Stimulated activated CD8-positive, alpha-beta memory T cell treated with anti-CD3 and anti-CD28 coated beads, Interleukin-12 subunit alpha, Interleukin-12 subunit beta, amount 100 ng/mL, for 24 hours (primary cell): ENCODE results near the gene SMC2.

Source experiments
- DNase-seq: peaks from one replicate; pipeline ENCODE4 v3.0.0-alpha.2; 2020; ENCODE audit errors: extremely low read depth

SMC2 gene

DNA sequence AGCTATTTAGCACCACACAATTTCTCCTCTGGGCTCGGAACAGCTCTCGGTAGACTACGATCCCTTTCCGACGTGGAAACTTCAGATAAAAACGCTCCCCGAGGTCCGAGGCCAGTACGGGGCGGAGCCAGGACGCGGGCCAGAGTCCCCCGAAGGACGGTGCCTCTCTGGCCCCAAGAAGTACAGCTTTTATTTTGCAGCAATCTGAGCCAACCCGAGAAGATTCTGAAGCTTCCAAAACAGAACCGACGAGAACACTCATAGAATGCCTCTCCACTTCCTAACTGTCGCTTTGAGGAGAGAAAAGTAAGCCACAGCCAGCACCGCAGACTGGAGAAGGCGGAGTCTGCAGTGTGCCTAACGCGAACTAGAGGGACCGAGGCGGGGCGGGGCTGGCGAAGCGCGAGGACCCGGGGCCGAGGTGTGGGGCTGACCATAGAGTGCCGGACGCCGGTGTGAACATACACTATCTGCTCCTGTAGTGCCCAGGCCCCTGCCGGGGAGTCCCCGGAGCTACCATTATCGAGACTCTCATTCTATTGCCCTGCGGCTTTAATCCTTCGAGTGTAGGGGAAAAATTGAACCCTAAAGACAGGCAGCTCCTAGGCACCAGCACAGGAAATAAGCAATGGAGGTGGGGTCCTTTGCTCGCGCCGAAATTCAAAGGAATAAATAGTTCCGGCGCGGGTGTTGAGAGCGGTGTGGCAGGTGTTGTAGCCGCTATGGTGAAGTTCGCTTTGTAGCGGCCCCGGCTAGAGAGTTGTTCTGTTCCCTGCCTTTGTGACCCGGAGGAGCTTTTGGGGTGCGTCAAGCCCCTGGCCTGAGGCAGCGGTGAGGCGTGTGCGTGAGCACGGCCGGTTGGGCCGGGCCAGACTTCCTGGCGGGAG lies at the start of gene SMC2:
TSS of gene SMC2 (plus strand) at position 663 of the 887 bp plus-strand sequence. CDS start 1,076 bp downstream, outside the sequence.
- peak; percentile 82 for DNase-seq

- no peak for DNase-seq
These were observed 25.6 kb upstream of the SMC2 start for GRCh38 chr9:104068546-104068945.

- DNase-seq: no peak
These were observed 24.8 kb upstream of the SMC2 start for GRCh38 chr9:104069288-104069687.

GRCh38 chr9:104071589-104071988 lies 22.5 kb upstream of the SMC2 start:
- DNase-seq: no peak

GRCh38 chr9:104073098-104073769 lies 20.9 kb upstream of the SMC2 start:
- DNase-seq: no peak

GRCh38 chr9:104073770-104074133 lies 20.4 kb upstream of the SMC2 start:
- no peak for DNase-seq

DNA sequence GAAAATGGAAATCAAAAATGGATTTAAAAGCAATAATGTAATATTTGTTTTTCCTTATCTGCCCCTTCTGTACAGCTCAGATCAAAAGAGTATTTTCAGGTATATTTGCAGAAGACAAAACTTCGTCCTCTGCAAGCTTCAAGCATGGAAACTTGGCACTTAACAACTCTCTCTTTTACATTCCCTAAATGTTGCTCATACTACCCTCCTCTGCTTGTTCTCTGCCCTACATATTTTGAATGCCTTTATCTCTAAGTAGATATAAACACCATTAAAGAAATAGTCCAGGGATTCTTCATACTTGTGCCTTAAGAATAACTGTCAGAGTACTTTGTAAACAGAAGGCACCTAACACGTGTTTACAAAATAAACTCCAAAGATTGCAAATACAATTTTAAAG lies 19.2 kb upstream of the SMC2 start:
- no peak for DNase-seq

DNA sequence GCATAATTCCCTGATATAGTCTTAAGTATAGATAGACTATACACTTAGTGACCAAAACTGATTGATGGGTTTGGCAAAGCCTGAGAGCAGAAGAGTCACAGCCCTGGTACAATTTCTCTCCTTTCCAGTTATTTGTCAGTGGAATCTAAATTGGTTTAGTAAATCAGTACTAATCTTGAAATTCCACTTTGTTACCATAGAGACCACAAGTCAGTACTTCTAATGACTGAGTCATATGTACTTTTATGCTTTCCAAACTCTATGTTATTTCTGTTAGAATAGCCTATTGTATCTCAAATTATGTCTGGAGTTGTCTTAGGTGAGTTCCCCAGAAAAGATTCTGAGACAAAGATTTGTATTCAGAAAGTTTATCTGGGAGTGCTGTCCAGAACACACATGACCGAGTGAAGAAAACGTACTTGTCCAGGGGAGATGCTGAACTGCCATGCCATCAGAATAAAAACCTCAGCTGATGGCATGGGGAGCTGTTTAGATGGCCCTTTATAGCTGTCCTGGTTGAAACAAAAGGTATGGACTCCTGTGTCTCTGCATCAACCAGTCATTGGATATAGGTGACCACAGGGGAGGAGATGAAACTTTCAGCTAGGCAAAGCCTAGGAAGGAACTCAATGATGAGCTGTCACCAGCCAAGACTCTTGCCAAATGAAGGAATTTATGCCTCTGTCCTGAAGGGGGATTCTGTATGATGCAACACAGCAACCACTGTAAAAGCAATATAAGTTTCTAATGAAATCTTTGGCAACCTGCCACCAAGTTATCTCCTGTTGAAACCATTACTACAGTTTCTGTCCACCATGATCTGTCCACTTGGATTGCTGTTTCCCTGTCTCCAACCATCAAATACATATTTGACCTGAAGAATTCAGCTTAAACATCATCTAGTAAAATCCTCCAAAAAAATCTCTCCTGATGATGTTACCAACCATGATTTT lies 18.0 kb upstream of the SMC2 start:
- DNase-seq: no peak

GRCh38 chr9:104078596-104078995 lies 15.5 kb upstream of the SMC2 start:
- no peak for DNase-seq

- DNase-seq: no peak
These were observed 13.1 kb upstream of the SMC2 start for GRCh38 chr9:104080983-104081382.

DNA sequence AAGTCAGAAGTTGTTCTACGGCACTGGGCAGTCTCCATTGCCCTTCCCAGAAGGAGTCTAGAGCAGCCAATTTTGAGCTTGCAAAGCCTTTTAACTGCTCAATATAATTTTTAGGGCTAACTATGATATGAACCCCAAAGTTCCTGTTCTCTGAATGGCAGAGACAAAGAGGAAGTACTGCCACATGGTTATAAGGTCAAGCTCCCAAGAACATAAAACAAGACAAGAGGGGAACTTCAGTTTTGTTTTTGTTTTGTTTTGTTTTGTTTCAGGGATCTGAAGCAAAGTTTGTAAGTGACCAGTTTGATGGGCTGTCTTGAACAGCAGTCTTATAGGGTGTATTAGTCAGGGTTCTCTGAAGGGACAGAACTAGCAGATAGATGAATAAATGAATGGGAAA lies 11.9 kb upstream of the SMC2 start:
- DNase-seq: no peak

DNA sequence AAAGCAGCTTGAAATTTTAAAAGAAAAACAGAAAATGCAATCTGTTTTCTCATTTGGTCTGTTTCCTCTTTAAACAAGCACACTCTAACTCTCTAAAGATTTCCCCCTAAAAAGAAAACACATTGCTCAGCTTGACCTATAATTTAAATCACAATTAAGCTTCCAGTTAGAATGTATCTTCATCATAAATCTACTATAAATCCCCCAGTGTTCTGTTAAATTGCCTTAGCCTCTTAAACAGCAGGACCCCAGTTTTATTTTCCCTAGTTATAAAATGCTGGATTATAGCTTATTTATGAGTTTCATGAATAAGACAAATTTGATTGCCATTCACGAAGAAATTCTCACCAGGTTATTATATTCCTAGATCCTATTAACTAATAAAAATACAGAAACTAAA lies 8.6 kb upstream of the SMC2 start:
- DNase-seq: no peak

- DNase-seq: no peak
These were observed 6.2 kb upstream of the SMC2 start for GRCh38 chr9:104087894-104088293.

- DNase-seq: no peak
These were observed 5.7 kb upstream of the SMC2 start for GRCh38 chr9:104088416-104088815.

- DNase-seq: no peak
These were observed 3.5 kb upstream of the SMC2 start for GRCh38 chr9:104090578-104090977.

DNA sequence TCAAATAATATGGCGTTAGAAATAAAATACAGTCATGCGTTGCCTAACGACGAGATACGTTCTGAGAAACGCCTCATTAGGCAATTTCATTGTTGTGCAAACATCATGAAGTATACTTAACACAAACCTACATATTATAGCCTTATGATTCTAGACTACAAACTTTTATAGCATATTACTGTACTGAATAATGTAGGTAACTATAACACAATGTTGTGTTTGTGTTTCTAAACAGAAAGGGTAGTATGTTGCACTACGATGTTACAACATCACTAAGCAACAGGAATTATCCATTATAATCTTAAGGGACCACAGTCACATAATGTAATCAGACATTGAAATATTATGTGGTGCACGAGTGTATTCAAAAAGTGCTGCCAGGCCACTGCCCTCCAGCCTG lies 3.0 kb upstream of the SMC2 start:
- no peak for DNase-seq

DNA sequence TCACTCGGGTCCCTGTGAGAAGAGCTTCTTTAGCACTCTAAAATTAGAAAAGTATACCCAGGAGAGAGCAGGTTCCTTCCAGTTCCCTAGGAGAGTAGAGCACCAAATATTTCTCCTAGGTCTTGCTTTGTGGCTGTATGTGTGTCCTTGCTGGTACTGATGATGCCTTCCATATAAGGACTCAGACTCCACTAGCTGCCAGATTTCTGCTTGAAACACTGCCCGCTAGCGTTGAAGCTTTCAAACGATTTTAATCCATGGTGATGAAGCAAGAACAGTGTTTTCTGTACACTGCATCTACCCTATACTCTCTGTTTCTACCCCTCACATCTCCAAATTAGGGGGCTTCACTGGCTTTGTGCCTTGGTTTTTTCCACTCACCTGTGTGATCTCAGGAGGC lies 2.4 kb upstream of the SMC2 start:
- no peak for DNase-seq

DNA sequence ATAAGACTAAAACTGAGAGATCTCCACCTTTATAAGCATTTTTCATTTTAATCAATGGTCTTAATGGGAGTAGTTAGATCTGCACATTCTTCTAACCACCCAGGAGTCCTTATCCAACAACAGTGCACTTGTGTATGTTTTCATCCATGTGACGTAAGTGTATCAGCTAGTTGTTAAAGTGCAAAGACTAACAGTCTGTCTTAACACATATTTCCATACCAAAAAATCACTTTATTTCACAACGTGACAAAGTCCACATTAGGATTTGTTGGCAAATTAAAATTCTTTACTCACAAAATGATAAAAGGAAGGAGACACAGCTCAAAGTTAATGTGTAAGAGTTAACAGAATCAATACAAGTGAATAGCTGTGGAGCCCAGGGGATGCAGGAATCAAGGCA lies 1.9 kb upstream of the SMC2 start:
- no peak for DNase-seq

- DNase-seq: no peak
These were observed 1.1 kb upstream of the SMC2 start for GRCh38 chr9:104092875-104093600.

DNA sequence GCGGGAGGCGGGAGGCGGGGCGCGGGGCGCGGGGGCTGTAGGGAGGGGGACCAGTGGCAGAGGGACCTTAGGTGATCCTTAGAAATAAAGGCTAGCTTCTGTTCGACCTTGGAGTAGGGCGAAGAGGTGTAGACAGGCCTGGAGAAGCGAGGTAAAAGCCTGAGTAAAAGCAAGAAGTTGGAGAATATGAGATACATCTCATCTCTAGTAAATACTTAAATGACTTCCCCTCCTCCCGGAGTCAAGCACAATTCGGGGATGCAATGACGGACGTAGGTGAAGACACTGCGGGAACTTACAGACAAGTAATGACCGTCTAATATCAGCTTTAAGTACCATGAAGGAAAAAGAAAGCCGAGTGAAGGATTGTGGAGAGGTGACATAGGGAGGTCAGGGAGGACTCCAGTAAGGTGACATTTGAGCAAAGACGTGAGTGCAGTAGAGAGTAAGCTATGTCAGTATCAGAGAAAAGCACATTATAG lies 466 bp downstream of the SMC2 start:
- DNase-seq: peak; percentile 1

- DNase-seq: no peak
These were observed 5.5 kb downstream of the SMC2 start for GRCh38 chr9:104099630-104100029.
